Stimulated activated naive CD4-positive, alpha-beta T cell (primary cell): ENCODE results near the gene GRID2.
"Not testable (repeated sequence)": the region's sequence is repeated elsewhere in the genome, so short reads cannot be mapped to it uniquely, and the experiment has no call there.

Experiments
- DNase-seq, 6 experiments: peaks; one replicate each; lab custom pipeline; 2025; lab: John Stamatoyannopoulos, UW

The GRID2 gene

GRCh38 chr4:92438722-92439121 lies 135.0 kb downstream of the GRID2 start:
- not testable (repeated sequence) for DNase-seq

DNA sequence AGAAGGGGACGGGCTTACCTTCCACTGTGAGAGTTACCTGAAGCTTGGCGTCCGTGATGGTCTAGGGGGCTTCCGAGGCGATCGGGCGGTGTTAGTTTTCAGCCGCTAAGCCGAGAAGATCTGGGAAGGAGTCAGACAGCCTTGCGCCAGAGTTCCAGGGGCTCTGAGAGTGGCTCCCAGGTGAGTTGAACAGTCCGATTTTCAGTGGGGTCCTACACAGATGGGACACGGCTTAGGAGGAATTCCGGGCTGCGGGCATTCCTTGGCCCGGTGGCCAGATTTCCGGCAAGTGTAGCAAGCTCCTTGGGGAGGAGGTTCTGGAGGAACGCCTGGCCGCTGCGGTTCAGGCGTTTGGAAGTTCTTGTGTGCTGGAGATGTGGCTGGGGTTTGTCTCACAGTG lies 138.4 kb downstream of the GRID2 start:
- DNase-seq: not testable (repeated sequence)

GRCh38 chr4:92444143-92444843 lies 140.5 kb downstream of the GRID2 start:
- not testable (repeated sequence) for DNase-seq

DNA sequence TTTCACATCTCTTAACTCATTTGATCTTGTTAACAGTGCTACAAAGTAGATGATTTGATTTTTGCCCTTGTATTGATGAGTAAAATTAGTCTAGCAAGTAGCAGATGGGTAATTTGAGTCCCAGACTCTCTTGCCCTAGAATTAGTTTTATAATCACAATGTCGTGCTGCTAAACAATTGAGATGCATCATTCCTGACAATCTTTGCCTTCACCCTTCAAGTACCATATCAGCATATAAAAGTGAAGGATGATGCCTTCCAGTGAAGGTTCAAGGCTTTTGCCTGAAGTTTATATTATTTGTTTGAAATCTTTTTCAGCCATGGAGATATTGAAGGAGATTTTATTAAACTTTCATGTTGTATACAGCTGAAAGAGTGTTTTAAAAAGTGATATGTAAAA lies 141.4 kb downstream of the GRID2 start:
- no peak for DNase-seq

GRCh38 chr4:92447255-92447905 lies 143.6 kb downstream of the GRID2 start:
- DNase-seq: no peak

DNA sequence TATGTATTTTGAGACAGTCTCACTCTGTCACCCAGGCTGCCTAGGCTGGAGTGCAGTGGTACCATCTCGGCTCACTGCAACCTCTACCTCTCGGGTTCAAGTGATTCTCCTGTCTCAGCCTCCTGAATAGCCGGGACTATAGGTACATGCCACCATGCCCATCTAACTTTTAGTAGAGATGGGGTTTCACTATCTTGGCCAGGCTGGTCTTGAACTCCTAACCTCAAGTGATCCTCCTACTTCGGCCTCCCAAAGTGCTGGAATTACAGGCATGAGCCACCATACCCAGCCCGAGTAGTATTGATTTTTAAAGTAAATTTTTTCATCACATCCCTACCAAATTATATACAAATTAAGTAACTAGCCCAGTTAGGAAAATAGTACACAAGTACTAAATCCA lies 144.4 kb downstream of the GRID2 start:
- not testable (repeated sequence) for DNase-seq

DNA sequence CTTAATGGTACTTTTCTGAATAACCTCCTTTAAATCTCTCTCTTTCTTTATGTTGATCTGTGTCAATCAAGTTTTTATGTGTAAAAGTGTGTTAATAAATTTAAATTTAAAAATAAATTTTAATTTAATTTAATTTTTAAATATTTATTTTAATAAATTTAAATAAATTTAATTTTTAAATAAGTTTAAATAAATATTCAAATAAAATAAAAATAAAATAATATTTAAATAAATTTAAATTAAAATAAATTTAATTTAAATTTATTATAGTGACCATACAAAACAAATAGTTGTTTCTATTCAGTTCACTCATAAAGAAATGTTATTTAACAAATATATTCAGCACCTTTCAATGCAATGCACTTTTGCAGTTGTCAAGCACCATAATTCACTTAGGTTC lies 146.9 kb downstream of the GRID2 start:
- DNase-seq: no peak

DNA sequence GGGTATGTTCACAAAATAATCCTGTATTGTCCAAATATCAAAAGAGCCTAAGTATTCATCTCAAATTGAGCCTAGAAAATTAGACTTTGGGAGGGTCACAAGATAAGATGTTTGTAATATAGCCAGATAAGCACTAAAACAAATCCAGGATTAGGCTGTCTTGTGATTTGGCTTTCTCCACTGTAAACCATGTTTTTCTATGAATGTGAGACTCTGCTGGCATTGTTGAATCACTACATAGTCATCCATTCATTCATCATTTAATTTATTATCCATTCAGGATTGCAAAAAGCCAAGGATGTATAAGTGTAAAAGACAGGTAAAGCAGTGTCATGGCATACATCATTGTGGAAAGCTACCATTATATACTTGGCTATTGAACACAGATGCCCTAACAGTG lies 148.0 kb downstream of the GRID2 start:
- no peak for DNase-seq

DNA sequence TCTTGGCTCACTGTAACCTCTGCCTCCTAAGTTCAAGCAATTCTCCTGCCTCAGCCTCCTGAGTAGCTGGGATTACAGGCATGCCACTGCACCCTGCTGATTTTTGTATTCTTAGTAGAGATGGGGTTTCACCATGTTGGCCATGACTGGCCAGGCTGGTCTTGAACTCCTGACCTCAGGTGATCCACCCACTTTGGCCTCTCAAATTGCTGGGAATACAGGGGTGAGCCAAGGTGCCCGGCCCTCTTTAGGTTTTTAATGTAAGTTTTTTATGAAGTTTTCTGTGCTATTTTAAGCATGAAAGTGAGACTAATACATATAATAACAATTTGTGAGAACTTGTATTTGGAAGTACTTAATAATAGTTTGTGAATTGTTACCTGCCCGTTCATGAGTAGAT lies 148.6 kb downstream of the GRID2 start:
- DNase-seq: not testable (repeated sequence)

GRCh38 chr4:92455329-92455839 lies 151.6 kb downstream of the GRID2 start:
- no peak for DNase-seq

- no peak for DNase-seq
These were observed 152.2 kb downstream of the GRID2 start for GRCh38 chr4:92455951-92456350.

GRCh38 chr4:92461732-92462131 lies 158.0 kb downstream of the GRID2 start:
- DNase-seq: no peak

- DNase-seq: no peak
These were observed 173.5 kb downstream of the GRID2 start for GRCh38 chr4:92477298-92477697.

DNA sequence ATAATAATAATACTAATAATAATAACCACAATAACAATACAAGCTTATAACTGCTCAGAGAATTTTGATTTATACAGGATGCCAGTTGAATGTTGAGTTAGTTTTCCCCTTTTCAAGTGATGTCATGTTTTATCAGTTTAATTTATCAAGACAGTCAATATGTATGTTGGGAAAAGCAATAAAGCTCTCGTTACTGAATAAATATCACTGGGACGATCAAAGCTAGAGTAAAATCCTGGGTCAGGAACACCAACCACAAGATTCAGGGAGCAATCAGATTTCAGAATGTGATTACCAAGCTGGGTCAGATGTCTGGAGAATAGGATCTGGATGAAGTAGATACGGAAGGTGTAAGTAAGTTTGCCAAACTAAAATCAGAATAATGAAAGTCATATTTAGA lies 179.6 kb downstream of the GRID2 start:
- DNase-seq: no peak

GRCh38 chr4:92488496-92488895 lies 184.7 kb downstream of the GRID2 start:
- DNase-seq: no peak

DNA sequence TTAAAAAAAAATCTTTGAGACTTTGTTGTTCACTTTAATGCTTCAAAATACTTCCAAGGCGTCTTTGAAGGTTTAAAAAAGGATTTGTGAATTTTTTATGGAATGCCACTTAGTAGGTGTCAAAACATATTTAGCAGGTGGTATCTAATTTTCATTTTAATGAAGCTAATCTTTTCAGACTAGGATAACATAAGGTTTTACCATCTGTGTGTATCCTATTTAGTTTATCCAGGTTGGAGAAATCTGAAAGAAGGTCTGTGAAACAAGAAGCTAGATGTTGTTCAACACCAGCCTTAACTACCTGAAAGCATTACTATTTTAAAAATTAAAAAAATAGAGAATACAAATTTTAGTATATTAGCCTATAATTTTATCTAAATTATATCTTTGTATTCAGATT lies 193.4 kb downstream of the GRID2 start:
- no peak for DNase-seq

- DNase-seq: no peak
These were observed 197.7 kb downstream of the GRID2 start for GRCh38 chr4:92501456-92501855.

DNA sequence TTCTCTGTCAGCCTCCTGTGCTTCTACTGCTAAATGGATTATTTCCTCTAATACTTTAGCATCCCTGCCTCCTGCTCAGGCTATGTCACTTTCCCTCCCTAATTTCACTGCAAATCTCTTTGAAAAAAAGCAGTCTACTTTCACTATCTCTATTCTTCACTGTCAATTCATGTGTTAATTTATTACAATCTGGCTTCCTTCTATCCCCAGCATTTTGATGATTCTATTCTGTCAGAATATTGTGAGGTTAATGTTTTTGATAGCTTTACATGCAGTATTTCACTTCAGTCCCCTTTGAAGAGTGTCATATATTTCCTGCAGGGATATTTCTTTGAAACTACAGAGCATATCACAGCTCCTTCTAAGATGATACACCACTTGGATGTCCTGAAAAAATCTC lies 203.2 kb downstream of the GRID2 start:
- no peak for DNase-seq

GRCh38 chr4:92514627-92515026 lies 210.9 kb downstream of the GRID2 start:
- no peak for DNase-seq

DNA sequence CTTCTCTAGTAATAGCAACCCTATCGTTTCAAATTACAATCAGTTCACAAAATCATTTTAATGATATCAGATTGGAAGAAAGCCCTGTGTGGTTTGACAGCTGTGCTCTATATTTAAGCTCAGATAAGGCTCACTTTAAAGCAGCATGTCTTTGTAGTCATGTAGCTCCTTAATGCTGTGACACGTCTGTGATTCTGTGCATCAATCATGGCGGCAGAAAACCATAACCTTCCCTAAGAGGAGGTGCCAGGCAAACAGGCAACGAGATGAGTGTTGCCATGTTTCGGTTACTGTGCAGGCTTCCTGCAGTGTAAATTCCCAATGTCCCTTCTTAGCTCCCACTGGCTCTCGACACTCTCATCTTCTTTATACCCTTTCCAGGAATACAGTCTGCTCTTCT lies 212.7 kb downstream of the GRID2 start:
- DNase-seq: no peak

- DNase-seq: no peak
These were observed 216.0 kb downstream of the GRID2 start for GRCh38 chr4:92519727-92520126.

DNA sequence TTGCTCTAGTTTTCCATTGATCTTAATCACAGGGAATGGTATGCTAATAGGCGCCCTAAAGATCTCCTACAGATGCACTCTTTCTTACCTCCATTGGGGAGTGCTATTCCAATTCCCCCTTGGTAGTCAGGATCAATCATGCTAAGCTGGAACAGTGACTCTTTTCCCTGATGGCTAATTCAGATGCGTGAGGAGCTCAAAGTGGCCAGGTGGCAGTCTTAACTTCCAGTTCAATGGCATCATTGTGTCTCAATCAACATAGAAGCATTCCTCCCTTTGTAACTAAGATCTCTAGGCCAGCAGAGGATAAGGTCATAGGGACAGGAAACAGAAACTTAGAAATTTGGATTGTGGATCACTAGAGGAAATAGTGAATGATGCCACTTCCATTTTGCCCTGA lies 216.8 kb downstream of the GRID2 start:
- DNase-seq: no peak

DNA sequence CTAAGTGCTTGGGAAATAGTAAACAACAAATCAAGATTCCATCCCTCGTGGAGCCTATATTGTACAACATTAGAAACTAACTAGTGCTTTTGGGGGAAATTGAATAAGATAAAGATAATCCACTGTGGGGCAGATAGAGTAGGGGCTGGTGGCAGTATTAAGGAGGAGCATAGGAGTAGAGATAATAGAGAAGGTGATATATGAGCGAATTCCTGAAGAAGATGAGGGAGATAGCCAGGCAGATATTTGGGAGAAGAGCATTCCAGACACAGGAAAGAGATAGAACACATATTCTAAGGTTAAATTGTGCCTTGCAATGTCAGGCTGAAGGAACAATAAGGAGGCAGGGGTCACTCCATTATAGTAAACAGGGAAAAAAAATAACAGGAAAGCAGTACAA lies 218.2 kb downstream of the GRID2 start:
- no peak for DNase-seq

GRCh38 chr4:92522356-92522755 lies 218.6 kb downstream of the GRID2 start:
- no peak for DNase-seq
